H1 (cell line): ENCODE results near the gene PLEKHG1. TPM values are rescaled to one million over a fixed set of nuclear protein-coding genes. Genes with fewer than 3 reads are reported as not detected.

ENCODE experiments used
- PHF8 ChIP-seq: fragments of 200-600 bp; sonication (generic); conservative IDR thresholded peaks from 2 replicates; pipeline ENCODE4 v1.7.1; 2012; ENCODE audit warnings: low read depth, mild to moderate bottlenecking, inconsistent platforms, low read length, moderate library complexity
- POLR2AphosphoS5 ChIP-seq: IDR thresholded peaks from 2 replicates; pipeline ENCODE4 v1.6.1; 2011; ENCODE audit warnings: low read depth, low read length
- RAD21 ChIP-seq, 2 experiments: IDR thresholded peaks in 1 of 2; conservative IDR thresholded peaks in 1 of 2; 2 replicates each; pipeline ENCODE4 v1.6.1; 2011; ENCODE audit warnings: low read depth in 2 of 2, low read length in 2 of 2, improper control_type of control experiment in 1 of 2, inconsistent platforms in 1 of 2, mild to moderate bottlenecking in 1 of 2, moderate library complexity in 1 of 2
- polyA plus RNA-seq, 7 experiments: library from polyadenylated mRNA; depleted of rRNA in 3 of 7; stranded (reverse) in 5 of 7; unstranded in 2 of 7; fragments of >200 nt in 5 of 7; fragments of 200-250 nt in 2 of 7; gene quantifications; 1 replicate in 5 of 7; 2 replicates in 1 of 7; 4 replicates in 1 of 7; pipeline versions ENCODE4 v1.2.1 to v1.2.3, GENCODE V29; 2011 to 2013; ENCODE audit warnings: missing spikeins in 2 of 7, mixed read lengths in 2 of 7
- total RNA-seq: library from RNA; stranded (reverse); fragmentation: NEBNext Ultra II Directional; extraction: Animal tissue kit (Norgen Biotek cat#: 25700); gene quantifications from 2 replicates; pipeline ENCODE4 v1.2.1, GENCODE V29; 2021

Gene PLEKHG1
- total and polyA plus RNA-seq, 2 of the 8 experiments (the other 6 are each of a cell fraction or from before 2014, with no cell fraction given), result 0.94 to 2.2 TPM

DNA sequence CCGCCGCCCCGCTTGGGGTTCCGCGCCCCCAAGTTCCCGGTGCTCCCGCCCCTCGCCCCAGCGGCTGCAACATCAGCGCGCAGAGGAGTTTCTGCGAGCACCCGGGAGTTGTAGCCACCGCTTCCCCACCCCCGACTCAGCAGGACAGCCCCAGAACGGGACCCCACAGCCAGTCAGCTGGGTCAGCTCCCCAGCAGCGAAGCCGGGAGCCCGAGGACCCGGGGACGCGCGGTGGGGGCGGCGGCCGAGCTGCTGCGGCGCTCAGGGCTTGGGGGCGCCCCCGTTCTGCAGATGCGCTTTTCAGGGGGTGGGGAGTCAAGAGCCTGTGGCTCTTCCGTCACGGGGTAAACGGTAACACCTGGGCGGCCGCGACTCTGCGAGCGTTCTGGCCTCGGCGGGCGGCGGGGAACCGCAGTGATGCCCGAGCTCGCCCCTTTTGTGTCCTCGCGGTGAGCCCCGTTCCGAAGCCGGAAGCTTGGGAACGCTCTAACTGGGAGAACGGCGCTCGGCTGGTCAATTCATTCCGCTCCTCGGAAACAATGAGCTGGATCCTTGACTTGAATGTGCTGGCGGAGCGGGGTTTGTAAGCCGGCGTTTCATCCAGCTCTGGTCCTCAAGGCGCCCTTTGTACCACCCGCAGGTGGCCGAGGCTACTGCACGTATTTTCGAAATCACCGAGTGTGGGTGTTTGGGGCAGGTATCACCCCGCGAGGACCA, 774 bp downstream of the PLEKHG1 start (continued):
- TF ChIP-seq RAD21 (IDR thresholded peaks at IDR 0.05 in 1 of 2, conservative IDR thresholded peaks at IDR 0.05 in 1 of 2; ENCODE audit: low read depth in 2 of 2, low read length in 2 of 2) (peak; percentile 51 to 63), PHF8 (no peak), POLR2AphosphoS5 (no peak)
